GM19468 (cell line): Measurements from ENCODE around the gene MATN3.

Experiments
- ATAC-seq: cut with Tn5 transposase; IDR thresholded peaks from one replicate; pipeline ENCODE4 v1.9.1; 2021; ENCODE audit warnings: mild to moderate bottlenecking, moderate library complexity, moderate number of reproducible peaks; ENCODE audit not compliant: unreplicated experiment; ENCODE audit errors: extremely low read depth

The MATN3 gene

DNA sequence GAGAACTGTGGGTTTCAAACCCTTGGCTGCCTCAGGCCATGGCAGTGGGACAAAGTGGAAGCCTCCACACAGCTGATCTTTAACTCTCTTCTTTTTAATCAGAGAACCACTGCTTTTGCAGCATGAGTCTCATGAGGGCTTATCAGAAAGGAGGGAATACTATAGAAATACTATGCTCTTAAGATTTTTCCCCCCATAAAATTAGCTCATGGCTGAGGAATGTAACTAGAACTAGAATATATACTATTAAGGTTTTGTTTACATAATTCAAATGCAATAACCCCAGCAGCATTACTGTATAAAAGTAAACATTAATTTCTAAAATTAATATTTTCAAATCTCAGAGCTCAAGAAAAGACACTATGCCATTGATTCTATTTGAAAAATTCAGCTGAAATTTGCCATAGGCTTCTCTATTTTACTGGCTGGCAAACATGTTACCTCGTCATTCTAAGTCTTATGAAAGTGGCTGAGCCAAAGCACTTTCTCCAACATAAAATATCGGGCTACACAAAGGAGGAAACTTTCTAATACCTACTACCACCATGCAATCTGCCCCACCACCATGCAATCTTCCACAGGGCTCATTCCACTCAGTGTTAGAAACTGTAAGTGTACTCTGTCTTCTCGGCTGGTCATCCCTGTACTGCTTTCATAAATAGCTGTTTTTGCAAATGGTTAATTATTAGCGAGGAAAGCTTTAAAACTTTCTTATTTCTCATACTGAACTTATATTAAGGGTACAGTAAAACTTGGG lies 65.1 kb downstream of the MATN3 start:
- no peak for ATAC-seq

GRCh38 chr2:19944205-19944845 lies 68.1 kb downstream of the MATN3 start:
- no peak for ATAC-seq

DNA sequence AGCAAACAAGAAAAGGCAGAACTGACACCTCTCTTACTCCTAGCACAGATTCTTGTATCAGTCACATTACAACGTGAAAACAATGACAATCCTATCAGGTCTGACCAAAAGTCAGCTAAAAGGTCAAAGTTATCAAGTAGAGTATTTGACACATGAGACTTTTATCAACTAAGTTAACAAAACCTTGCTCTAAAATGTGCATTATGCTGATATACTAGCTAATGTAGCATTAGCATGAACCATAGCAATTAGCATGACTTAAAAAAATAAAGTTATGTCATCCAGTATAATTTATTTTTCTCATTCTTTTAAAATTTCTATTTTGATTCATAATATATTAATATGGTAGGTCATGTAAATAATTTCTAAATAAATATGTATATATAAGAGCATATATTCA lies 69.3 kb downstream of the MATN3 start:
- no peak for ATAC-seq

- no peak for ATAC-seq
Observed at GRCh38 chr2:19942199-19942598, 70.3 kb downstream of the MATN3 start.
